NT2/D1 (cell line): Measurements from ENCODE around the gene FAM186B.
A peak's percentile ranks its signal among the peaks of the same experiment; 100 is the strongest.

Source experiments
- DNase-seq: peaks from one replicate; pipeline ENCODE4 v3.0.0-alpha.2; 2011; ENCODE audit warnings: low read depth, low spot score
- H3K27me3 ChIP-seq: 2 replicates; pipeline ENCODE4 v1.6.0; 2011; ENCODE audit warnings: mild to moderate bottlenecking; ENCODE audit not compliant: insufficient read length, insufficient read depth
- H3K36me3 ChIP-seq: 2 replicates; pipeline ENCODE4 v1.6.1; 2011; ENCODE audit warnings: mild to moderate bottlenecking, low read length, mixed read lengths; ENCODE audit not compliant: insufficient read depth, insufficient read length
- H3K4me1 ChIP-seq: 2 replicates; pipeline ENCODE4 v1.5.1; 2011; ENCODE audit not compliant: insufficient read depth, insufficient read length
- H3K4me3 ChIP-seq: 2 replicates; pipeline ENCODE4 v1.5.1; 2011; ENCODE audit warnings: low read depth; ENCODE audit not compliant: insufficient read length
- H3K9ac ChIP-seq: 2 replicates; pipeline ENCODE4 v1.6.0; 2011; ENCODE audit warnings: low read depth; ENCODE audit not compliant: insufficient read length
- H3K9me3 ChIP-seq: 2 replicates; pipeline ENCODE4 v1.5.1; 2011; ENCODE audit warnings: mild to moderate bottlenecking, low read length; ENCODE audit not compliant: insufficient read depth
- SUZ12 ChIP-seq: IDR thresholded peaks from 2 replicates; pipeline ENCODE4 v1.6.1; 2011; ENCODE audit not compliant: insufficient read length, insufficient read depth; ENCODE audit errors: extremely low read depth
- YY1 ChIP-seq: IDR thresholded peaks from 2 replicates; pipeline ENCODE4 v1.6.1; 2011; ENCODE audit not compliant: insufficient read length, insufficient read depth
- ZNF274 ChIP-seq: IDR thresholded peaks from 2 replicates; pipeline ENCODE4 v1.6.1; 2011; ENCODE audit warnings: mild to moderate bottlenecking, low read depth, low read length

FAM186B gene

DNA sequence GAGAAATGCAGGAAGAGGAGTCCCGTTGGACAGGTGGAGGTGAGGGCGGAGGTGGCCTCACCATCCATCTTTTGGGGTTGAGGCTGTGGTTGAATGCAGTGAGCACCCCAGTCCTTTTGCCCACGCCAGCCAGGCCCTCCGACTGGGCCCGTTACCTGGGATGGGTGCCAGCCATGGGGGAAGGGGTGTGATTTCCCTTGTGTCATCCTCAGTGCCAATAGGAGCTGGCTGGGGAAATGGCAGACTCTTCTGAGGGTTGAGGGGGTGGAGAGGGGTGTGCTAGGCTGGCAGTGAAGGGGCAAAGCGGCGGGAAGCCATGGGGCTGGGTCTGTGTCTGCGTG lies 57.0 kb downstream of the FAM186B start:
- no peaks in the 10 kb centered on the region for H3K36me3 ChIP-seq
- no peak overlapping the region for H3K4me3 ChIP-seq
- H3K4me1 ChIP-seq: peaks cover 16% of the 10 kb centered on the region
- DNase-seq: no peak
- peak overlapping the region; percentile 18 for H3K9ac ChIP-seq
- TF ChIP-seq SUZ12: no peak
- TF ChIP-seq YY1: no peak
- no peak for TF ChIP-seq ZNF274
- no peaks in the 10 kb centered on the region for H3K27me3 ChIP-seq
- H3K9me3 ChIP-seq: no peaks in the 10 kb centered on the region

DNA sequence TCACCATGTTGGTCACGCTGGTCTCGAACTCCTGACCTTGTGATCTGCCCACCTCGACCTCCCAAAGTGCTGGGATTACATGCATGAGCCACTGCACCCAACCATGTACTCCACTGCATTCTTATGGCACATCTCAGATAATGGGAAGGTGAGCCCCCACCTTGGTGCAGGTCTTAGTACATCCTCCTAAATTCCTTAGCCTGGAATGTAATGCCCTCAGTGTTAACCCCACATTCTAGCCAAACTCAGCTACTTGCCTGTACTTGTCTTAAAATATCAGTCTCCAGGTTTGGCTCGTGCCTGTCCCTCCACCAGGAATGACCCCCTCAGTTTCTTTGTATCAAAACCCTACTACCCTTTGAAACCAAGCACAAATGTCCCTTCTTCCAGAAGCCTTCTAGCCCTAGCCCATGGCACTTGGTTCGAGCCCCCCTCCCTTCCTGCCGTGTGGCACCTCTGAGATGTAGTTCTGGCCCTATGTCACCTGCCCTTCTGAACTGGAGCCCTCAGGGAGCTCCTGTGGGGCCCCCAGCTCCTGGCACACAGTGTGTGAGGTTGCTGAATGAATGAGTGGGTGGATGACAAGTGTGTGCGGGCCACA lies 58.2 kb downstream of the FAM186B start:
- no peaks in the 10 kb centered on the region for H3K36me3 ChIP-seq
- TF ChIP-seq YY1 (no peak), SUZ12 (no peak)
- no peak overlapping the region for H3K9ac ChIP-seq
- peaks cover 20% of the 10 kb centered on the region for H3K4me1 ChIP-seq
- no peak for DNase-seq
- no peaks in the 10 kb centered on the region for H3K27me3 ChIP-seq
- H3K4me3 ChIP-seq: no peak overlapping the region
- no peaks in the 10 kb centered on the region for H3K9me3 ChIP-seq

DNA sequence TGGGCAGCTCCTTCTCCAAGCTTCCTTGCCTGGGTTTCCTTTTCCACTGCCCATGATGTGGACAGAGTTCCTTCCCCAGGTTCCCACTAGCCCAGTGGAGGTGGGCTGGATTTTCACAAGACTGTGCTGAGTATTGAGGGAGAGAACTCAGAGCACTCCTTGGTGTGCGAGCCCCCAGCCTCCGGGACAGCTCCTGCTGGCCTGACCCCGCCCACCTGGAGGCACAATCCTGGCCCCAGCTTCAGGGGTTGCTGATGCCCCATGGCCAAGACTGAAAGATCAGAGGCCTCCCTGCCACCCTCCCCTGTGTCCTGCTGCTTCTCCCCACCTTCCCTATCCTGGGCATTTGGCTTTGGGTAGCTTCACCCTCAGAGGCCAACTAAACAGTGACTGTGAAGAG lies 59.0 kb downstream of the FAM186B start:
- H3K4me1 ChIP-seq: peaks cover 20% of the 10 kb centered on the region
- no peak for TF ChIP-seq SUZ12
- H3K36me3 ChIP-seq: no peaks in the 10 kb centered on the region
- no peak for DNase-seq
- no peak overlapping the region for H3K9ac ChIP-seq
- H3K9me3 ChIP-seq: no peaks in the 10 kb centered on the region
- no peak overlapping the region for H3K4me3 ChIP-seq
- no peaks in the 10 kb centered on the region for H3K27me3 ChIP-seq

DNA sequence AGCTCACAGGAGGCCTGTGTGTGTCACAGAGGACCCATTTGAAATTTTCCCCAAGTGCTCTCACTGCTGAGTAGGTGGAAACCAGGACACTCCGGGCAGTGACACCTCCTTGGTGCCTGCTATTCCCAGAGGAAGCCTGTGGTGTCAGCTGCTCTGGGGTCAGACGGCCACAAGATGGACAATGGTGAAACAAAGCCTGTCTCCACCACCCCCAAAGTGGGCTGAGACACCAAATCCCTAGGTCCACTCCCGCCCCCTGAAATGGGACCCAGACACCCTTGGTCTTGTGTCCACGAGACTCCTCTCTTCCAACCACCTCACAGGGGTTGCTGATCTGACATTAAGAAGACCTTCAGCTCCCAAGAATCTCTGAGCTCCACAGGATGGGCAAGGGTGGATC lies 59.6 kb downstream of the FAM186B start:
- H3K4me3 ChIP-seq: no peak overlapping the region
- TF ChIP-seq YY1 (no peak), SUZ12 (no peak), ZNF274 (no peak)
- H3K27me3 ChIP-seq: peaks cover 3% of the 10 kb centered on the region
- H3K36me3 ChIP-seq: no peaks in the 10 kb centered on the region
- H3K4me1 ChIP-seq: peaks cover 24% of the 10 kb centered on the region
- H3K9me3 ChIP-seq: no peaks in the 10 kb centered on the region
- DNase-seq: no peak
- no peak overlapping the region for H3K9ac ChIP-seq

DNA sequence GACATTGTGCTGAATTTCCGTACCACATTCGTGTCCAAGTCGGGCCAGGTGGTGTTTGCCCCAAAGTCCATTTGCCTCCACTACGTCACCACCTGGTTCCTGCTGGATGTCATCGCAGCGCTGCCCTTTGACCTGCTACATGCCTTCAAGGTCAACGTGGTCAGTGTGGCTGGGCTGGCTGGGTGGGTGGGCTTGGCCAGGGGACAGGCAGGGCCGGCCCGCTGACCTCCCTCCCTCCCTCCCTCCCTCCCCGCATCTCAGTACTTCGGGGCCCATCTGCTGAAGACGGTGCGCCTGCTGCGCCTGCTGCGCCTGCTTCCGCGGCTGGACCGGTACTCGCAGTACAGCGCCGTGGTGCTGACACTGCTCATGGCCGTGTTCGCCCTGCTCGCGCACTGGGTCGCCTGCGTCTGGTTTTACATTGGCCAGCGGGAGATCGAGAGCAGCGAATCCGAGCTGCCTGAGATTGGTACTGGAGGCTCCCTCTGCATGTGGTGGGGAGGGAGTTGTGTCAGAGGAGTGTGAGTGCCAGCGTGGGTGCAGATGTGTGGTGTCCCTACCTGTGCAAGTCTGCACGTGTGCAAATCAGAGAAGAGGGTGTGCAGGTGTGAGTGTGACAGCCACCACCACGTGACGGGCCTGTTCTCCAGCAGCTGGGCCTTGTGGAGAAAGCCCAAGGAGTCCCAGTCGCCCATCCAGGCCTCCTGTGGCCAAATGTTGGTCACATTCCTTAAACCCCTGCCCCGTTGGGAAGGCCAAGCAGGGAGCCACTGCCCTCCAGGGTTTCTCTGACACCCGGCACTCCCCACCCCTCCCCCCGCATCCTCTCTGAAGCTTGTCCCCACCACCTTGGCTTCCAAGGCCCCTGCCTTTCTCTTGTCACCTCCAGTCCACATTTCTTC lies 61.3 kb downstream of the FAM186B start:
- no peaks in the 10 kb centered on the region for H3K9me3 ChIP-seq
- no peak overlapping the region for H3K9ac ChIP-seq
- TF ChIP-seq ZNF274 (no peak), SUZ12 (no peak), YY1 (no peak)
- H3K4me1 ChIP-seq: peaks cover 34% of the 10 kb centered on the region
- DNase-seq: no peak
- H3K27me3 ChIP-seq: peaks cover 19% of the 10 kb centered on the region
- H3K36me3 ChIP-seq: no peaks in the 10 kb centered on the region
- H3K4me3 ChIP-seq: no peak overlapping the region

DNA sequence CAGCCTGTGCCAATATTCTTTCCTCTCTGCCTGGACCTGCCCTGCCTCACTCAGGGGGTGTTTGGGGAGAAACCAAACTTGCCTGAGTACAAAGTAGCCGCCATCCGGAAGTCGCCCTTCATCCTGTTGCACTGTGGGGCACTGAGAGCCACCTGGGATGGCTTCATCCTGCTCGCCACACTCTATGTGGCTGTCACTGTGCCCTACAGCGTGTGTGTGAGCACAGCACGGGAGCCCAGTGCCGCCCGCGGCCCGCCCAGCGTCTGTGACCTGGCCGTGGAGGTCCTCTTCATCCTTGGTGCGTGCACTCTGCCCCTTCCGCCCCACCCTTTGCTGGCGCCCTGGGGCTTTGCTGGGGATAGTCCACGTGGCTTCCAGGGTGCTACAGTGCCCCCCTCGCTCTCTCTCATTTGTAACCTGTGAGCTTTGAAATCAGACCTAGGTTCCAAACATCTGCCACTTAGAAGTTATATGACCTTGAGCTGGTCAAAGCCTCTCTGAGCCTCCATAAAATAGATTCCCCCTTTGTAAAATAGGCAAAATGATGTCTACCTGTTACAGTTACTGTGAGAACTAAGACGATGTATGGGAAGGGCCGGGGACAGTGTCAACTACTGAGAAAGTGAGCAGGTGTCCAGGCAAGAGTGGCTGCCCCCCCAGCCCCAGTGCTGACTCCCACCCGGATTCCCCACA lies 62.1 kb downstream of the FAM186B start:
- TF ChIP-seq YY1 (no peak), SUZ12 (no peak), ZNF274 (no peak)
- H3K4me3 ChIP-seq: no peak overlapping the region
- peaks cover 26% of the 10 kb centered on the region for H3K27me3 ChIP-seq
- no peaks in the 10 kb centered on the region for H3K36me3 ChIP-seq
- H3K9ac ChIP-seq: no peak overlapping the region
- H3K9me3 ChIP-seq: no peaks in the 10 kb centered on the region
- no peak for DNase-seq
- H3K4me1 ChIP-seq: peaks cover 33% of the 10 kb centered on the region

DNA sequence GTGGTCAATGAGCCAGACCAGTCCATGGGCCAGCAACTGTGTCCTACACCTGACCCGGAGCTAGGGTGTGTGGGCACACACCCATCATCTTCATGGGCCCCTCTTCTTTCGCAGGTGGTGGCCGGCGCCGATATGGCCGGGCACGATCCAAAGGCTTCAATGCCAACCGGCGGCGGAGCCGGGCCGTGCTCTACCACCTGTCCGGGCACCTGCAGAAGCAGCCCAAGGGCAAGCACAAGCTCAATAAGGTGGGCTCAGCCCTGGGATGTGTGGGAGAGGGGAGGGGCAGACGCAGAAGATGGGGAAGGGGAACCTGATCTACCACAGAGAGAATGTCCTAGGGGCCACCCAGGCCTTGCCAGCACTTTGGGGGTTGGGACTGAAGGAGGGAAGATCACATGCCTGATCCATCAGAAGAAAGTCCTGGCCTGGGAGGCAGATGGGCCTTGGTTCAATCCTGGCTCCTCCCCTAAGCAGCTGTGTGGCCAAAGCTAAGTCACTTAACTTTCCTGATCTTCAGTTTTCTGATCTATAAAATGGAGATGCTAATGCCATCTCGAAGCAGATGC lies 62.8 kb downstream of the FAM186B start:
- Histone ChIP-seq H3K36me3 (no peaks in the 10 kb centered on the region), H3K9me3 (no peaks in the 10 kb centered on the region), H3K4me3 (no peak overlapping the region), H3K27me3 (peaks cover 33% of the 10 kb centered on the region), H3K9ac (no peak overlapping the region), H3K4me1 (peaks cover 33% of the 10 kb centered on the region)
- TF ChIP-seq YY1 (no peak), ZNF274 (no peak), SUZ12 (no peak)
- no peak for DNase-seq
